HG03097 (cell line): ENCODE measurements around the gene RBP7.

ENCODE experiments used
- ATAC-seq: cut with Tn5 transposase; IDR thresholded peaks from one replicate; pipeline ENCODE4 v1.9.1; 2021; ENCODE audit not compliant: unreplicated experiment, low FRiP score

Gene RBP7

DNA sequence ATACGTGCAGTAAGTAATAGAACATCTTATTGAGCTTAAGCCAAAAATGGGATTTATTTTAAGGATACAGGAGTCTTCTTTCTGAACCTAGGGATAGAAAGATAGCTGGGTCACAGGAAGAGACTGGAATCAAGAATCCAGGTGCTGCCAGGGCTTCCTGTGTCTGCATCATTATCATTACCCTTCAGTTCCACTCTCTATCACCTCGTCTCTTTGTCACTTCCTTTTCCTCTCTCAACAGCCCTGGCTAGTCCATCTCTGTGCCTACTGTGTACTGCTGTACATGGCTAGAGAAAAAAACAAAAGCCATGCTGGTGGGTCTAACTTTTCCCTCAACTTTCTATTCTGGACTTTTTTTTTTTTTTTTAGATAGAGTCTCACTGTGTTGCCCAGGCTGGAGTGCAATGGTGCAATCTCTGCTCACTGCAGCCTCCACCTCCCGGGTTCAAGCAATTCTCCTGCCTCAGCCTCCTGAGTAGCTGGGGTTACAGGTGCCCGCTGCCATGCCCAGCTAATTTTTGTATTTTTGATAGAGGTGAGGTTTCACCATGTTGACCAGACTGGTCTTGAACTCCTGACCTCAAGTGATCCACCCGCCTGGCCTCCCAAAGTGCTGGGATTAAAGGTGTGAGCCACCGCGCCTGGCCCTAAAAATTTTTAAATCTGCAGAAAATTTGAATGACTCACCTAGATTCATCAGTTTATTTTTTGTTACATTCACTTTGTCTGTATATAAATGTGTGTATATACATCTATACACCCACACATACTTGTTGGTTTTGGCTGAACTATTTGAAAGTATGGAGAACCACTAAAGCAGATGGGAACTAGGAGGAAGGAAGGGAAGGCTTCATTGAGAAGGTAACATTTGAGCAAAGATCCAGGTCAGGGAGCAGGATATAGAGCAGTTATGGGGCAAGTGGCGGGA lies 67.7 kb downstream of the RBP7 start:
- ATAC-seq = no peak

DNA sequence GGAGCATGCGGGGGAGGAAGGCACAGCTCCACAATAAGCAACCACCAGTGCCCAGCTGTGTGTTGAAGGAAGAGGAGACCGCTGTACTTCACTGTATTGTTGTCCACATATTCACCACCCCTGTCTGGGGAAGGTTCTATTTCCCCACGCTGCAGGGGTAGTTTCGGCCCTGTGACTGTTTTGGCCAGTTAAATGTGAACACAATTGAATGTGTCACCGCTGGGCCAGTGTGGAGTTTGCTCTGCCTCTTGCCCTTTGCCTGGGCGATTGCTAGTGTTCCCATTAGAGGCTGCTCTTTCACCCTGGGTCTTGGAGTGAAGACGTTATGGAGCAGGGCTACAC lies 68.3 kb downstream of the RBP7 start:
- no peak for ATAC-seq
